GM12892 (cell line): ENCODE measurements around the gene LSM10.

Experiments used
- DNase-seq: peaks from one replicate; pipeline ENCODE4 v3.0.0; 2011; ENCODE audit not compliant: insufficient read length
- FAIRE-seq: peaks from 2 replicates; lab custom pipeline; 2011; peaks lifted over from hg19 to GRCh38; lab: Jason Lieb, UNC
- POLR2A ChIP-seq: IDR thresholded peaks from 2 replicates; pipeline ENCODE4 v1.6.1; 2011; ENCODE audit warnings: low read depth, low read length, control low read depth
- POLR2AphosphoS5 ChIP-seq: IDR thresholded peaks from 2 replicates; pipeline ENCODE4 v1.6.1; 2011; ENCODE audit warnings: low read depth, low read length, control low read depth
- TAF1 ChIP-seq: IDR thresholded peaks from 2 replicates; pipeline ENCODE4 v1.6.1; 2011; ENCODE audit warnings: low read depth, mild to moderate bottlenecking, control low read depth, low read length, borderline replicate concordance

Gene LSM10

DNA sequence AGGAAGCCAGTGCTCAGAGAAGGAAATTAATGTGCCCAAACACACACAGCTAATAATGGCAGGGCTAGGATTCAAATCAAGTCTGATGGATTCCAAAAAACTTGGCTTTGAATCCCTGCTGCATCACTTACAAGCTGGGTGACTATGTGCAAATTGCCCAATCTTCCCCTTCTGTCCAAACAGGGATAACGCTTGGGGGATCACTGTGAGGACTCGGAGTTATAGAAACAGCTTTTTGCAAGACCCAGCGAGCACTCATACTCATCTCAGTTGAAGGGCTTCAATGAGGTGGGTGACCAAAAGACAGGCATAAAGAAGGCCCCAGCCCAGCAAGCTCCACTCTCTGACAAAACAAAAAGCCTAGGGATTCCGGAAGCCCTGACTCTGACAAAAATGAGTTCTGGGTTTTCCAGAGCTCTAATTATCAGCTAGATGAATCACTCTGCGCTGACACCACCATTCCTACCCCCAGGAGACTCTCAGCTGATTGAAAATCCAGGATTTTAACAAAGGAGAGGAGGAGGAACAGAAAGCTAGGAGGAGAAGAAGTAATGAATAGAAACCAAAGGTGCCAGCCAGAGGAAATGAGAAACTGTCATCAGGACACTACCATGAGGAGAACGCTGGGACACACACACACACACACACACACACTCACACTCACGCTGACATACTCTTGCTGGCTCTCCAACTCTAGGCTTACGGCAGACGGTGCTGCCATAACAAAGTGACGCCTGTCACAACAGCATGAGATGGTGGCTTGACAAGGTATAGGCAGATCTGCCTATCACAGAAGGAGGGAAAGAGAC lies 10.4 kb downstream of the LSM10 start:
- FAIRE-seq, result peak; percentile 38
- TF ChIP-seq POLR2A (no peak), TAF1 (no peak), POLR2AphosphoS5 (no peak)
- no peak for DNase-seq

DNA sequence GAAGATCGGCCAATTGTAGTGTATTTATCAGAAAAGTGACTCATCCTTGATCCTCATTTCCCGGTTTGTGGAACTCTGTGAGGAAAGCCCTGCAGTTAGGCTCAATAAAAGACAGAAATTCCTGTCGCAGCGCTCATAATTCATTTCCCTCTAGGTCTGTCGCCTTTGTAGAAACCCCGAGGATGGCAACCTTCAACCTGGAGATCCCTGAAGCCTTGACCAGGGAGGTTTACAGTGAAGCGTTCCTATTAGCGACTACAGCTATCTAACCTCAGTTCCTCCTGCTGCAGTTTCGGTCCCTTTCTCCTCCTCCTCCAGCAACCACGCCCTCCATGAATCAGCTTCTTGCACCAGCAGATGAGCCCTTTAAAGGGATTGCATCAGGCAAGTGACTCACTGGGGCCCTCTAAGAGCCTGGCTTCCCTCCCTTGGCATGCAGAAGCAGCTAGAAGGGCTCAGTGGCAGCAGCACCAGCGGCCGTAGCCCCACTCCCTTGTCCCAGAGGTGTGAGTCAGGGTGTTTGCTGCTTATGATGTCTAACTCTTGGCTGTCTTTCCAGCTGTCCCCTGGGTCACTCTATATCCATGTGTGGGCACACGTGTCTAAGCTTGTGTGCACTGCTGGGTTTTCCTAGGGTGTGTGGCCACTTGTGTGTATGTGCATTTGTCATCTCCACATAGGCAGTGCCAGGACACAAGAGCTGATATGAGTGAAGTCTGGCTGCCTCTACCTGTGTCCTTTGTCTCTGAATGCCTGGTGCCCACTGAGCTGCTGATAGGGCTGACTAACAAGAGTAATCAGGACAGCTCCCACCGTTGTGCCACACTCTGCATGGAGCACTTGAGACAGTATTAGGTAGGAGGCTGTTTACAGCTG lies 11.2 kb downstream of the LSM10 start:
- peak; percentile 58; the same call in 1 of the 2 replicates for TF ChIP-seq TAF1
- TF ChIP-seq POLR2A, result peak; percentile 87
- TF ChIP-seq POLR2AphosphoS5, result peak; percentile 90
- DNase-seq (peak; percentile 82), FAIRE-seq (peak; percentile 97)

DNA sequence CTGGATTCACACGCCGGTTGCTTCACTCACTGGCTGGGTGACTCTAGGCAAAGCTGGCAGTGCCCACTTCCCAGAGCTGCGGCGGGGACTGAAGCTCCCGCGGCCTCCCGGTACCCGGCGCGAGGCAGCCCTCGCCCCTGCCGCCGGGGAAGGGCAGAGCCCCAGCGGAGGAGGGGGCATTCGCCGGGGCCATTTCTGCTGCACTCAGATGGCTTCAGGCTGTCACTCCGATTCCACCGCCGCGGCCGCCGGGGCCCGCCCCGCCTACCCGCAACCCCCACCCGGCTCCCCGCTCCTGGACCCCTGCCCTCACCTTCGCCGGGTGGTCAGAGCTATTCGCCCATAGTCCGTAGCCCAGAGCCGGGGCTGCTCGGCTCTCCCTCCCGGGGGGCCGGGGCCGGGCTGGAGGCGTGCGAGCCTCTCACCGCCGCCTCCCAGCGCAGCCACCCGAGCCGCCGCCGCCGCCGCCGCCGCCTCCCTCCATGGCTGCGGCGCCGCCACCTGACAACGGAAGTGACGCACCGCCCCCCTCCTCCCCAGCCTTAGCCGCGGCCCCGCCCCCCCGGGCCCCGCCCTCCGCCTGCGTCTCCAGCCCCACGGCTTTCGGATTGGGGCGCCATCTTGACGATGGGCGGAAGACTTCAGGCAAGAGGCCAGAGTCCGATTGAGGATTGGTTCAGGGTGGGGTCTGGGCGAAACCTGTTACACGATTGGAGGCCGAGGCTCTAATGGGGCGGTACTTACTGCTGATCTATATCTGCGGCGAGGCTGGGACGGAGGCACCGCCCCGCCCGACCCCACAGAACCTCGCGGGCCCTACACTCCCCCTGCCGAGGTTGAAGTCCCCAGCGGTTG lies 12.1 kb downstream of the LSM10 start, which contains the start of gene STK40:
Gene STK40 (minus strand): TSS at position 515 of the 855 bp plus-strand sequence. CDS start 24,592 bp downstream, outside the sequence.
- TF ChIP-seq TAF1 (no peak), POLR2A (no peak), POLR2AphosphoS5 (no peak)
- FAIRE-seq (no peak), DNase-seq (peak; percentile 89)

DNA sequence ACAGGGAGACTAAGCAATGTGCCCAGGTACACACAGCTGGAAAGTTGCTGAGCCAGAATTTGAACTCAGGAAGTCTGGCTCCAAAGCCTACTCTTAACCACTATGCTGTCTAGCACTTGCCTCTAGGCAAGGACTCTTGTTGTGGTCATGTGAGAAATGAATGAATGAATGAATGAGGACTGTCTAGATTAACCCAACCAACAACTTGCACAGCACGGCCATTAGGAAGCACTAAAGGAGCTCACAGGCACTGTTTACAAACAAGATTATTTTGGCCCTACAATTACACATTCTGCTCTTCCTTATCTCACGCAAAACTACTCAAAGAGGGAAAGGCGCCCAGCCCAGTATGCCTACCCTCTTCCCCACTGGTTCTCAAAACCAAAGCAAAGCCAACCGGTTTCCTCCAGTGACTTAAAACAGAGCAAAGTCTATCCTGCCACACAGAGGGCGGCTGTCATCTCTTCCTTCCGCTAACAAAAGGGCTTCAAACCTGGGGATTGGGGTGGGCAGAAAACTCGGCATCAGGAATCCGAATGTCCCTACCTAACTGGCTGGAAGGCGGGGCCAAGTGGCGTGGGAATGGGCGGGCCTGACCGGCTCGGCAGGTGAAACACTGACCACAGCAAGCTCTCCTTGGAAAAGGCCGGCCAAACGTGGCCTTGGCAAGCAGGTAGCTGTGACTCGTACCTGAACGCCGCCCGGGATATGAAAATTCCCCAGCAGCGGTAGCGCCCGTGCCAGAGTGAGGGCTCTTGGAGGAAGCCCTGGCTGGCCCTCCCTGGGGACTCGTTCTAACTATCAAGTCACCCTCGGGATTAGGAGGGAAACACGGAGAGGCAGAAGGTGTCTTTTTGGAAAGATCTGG lies 12.9 kb downstream of the LSM10 start:
- no peak for DNase-seq
- FAIRE-seq, result peak; percentile 65
- TF ChIP-seq POLR2AphosphoS5 (no peak), POLR2A (no peak), TAF1 (no peak)

DNA sequence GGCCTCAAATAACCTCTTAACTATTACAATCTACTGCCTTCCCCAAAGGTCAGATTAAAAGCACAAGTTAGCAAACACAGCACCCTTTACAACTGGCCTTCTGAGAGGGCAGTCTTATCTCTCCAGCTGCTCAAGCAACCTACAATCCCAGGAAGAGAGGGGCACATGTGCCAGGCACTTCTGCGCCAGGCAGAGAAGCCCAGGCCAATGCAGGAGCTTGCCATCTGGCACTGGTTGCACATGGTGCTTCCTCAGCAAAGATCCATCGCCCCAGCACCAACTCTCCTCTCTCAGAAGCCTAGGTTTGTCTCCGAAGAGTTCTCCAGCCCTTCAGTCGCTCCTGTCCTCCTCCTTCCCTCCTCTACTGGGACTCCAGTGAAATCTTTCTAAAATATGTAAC lies 14.5 kb downstream of the LSM10 start:
- FAIRE-seq, result no peak
- no peak for DNase-seq
- TF ChIP-seq POLR2AphosphoS5 (no peak), POLR2A (no peak), TAF1 (no peak)

DNA sequence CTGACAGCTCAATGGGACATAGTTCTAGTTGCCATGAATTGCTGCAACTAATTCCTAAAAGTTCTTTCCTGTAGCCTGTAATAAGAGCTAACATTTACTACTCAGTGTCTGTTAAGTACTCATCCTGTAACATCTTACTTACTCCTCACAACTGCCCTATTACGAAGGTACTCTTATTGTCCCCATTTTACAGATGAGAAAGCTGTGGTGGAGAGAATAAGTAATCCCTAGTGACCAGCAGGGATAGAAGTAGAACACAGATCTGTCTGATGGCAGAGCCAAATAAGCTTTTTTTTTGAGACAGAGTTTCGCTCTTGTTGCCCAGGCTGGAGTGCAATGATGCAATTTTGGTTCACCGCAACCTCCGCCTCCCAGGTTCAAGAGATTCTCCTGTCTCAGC lies 15.0 kb downstream of the LSM10 start:
- FAIRE-seq (no peak), DNase-seq (no peak)
- TF ChIP-seq TAF1 (no peak), POLR2A (no peak), POLR2AphosphoS5 (no peak)

DNA sequence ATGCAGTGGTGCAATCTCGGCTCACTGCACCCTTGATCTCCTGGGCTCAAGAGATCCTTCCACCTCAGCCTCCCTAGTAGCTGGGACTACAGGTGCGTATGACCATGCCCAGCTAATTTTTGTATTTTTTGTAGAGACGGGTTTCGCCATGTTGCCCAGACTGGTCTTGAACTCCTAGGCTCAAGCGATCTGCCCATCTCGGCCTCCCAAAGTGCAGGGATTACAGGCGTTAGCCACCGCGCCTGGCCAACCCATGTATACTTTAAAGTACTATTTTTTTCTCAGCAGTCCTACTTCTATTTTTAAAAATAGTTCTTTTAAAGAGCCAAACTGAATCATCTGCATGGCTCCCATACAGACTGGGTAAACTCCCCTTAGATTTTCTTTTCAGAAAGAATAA lies 15.5 kb downstream of the LSM10 start:
- no peak for FAIRE-seq

DNA sequence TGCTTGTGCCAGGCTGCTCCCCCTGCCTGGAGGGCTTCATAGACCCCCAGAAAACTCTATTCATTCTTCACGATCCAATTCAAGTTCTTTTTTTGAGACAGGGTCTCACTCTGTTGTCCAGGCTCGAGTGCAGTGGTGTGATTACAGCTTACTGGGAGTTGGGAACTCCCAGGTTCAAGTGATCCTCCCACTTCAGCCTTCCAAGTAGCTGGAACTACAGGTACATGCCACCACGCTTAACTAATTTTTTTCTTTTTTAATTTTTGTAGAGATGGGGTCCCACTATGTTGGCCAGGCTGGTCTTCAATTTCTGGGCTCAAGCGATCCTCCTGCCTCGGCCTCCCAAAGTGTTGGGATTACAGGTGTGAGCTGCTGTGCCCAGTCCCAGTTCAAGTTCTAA lies 16.3 kb downstream of the LSM10 start:
- DNase-seq (no peak), FAIRE-seq (no peak)
- TF ChIP-seq POLR2AphosphoS5, result no peak
- no peak for TF ChIP-seq POLR2A
- TF ChIP-seq TAF1, result no peak

More for the DNA sequence above, 15.5 kb downstream of the LSM10 start:
- no peak for TF ChIP-seq POLR2A
- TF ChIP-seq TAF1, result no peak
- TF ChIP-seq POLR2AphosphoS5, result no peak
- DNase-seq, result no peak

DNA sequence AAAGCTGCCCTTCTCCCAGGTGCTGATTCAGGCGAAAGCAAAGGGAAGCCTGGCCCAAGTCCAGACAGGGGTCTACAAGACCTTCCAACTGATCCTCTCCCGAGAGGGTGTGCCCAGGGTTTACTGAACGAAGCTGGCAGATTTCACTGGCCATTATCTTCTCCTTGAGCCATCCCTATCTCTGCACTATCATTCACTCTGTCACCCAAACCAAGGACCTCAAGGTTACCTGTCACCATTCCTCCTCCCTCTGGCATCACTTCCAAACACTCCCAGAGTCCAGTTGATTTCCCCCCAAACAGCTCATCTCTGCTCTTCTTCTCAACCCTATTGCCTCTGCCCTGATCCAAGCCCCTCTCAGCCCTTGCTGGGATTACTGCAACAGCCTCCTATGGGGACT lies 16.9 kb downstream of the LSM10 start:
- DNase-seq, result no peak
- no peak for FAIRE-seq
- TF ChIP-seq TAF1 (no peak), POLR2A (no peak), POLR2AphosphoS5 (no peak)

DNA sequence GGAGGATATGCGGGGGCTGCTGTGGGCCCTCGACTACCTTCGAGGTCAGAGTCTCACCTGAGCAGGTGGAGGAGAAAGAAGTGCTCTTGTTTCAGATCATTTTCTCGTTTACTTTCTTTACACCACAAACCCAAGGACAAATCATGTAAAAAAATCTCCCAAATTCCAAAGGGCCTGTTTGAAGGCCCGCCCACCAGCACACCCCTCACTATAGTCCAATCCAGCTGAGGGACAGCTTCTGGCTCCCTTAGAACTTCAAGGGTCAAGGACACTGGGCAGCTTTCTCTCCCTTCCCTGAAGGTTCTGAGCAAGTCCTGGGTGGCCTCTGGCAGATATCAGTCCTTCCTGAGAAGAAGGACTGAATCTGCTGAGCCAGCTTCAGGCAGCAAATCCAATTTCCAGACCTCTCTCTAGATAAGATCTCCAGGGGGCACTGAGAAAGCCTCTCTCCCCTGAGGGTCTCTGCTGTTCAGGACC lies 17.5 kb downstream of the LSM10 start:
- DNase-seq, result no peak
- no peak for FAIRE-seq
- no peak for TF ChIP-seq TAF1
- TF ChIP-seq POLR2A, result no peak
- TF ChIP-seq POLR2AphosphoS5, result no peak
